Raji (cell line): ENCODE results near the gene TBC1D5.
A peak's percentile ranks its signal among the peaks of the same experiment; 100 is the strongest.

Source experiments
- POLR2A ChIP-seq: IDR thresholded peaks from 2 replicates; pipeline ENCODE4 v1.6.1; 2011; ENCODE audit warnings: low read depth, low read length, control low read depth; ENCODE audit not compliant: insufficient read depth

The TBC1D5 gene, protein sequence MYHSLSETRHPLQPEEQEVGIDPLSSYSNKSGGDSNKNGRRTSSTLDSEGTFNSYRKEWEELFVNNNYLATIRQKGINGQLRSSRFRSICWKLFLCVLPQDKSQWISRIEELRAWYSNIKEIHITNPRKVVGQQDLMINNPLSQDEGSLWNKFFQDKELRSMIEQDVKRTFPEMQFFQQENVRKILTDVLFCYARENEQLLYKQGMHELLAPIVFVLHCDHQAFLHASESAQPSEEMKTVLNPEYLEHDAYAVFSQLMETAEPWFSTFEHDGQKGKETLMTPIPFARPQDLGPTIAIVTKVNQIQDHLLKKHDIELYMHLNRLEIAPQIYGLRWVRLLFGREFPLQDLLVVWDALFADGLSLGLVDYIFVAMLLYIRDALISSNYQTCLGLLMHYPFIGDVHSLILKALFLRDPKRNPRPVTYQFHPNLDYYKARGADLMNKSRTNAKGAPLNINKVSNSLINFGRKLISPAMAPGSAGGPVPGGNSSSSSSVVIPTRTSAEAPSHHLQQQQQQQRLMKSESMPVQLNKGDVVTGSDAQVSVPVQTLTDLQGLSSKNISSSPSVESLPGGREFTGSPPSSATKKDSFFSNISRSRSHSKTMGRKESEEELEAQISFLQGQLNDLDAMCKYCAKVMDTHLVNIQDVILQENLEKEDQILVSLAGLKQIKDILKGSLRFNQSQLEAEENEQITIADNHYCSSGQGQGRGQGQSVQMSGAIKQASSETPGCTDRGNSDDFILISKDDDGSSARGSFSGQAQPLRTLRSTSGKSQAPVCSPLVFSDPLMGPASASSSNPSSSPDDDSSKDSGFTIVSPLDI

DNA sequence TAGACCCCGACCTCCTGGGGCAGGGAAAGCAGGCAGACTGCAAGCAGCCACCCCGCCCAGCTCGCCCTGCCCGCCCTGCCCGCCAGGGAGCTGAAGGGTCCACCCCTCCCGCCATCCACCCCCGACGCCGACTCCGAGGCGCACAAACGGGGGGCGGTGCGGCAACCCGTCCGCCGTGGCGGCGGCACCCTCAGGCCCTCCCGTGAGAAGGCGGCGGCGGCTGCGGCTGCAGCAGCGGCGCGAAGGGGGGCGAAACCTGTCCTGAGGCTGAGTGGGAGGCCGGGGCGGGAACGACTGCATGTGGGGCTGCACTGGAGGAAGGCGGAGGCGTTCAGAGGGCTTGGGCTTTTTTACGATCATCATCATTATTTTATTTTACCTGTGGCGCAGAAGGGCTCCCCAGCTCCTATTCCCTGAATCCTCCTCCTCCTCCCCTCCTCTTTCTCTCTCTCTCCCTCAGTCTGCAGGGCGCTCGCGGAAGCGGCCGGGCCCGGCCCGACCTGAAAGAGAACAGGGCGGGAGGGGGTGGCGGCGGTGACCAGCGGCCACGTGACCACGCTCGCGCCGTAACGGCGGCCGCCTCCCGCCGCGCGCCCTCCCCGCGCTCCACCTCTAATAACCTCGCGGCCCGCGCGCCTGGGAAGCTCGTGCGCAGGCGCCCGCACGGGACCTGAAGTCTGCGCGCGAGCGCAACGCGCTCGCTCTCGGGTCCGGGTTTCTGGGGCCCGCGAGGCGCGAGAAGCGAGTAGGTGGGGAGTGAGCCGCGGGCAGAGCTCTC lies at the start of gene TBC1D5:
Gene TBC1D5 (minus strand): TSS at position 530 of the 778 bp plus-strand sequence. CDS start 234,061 bp downstream, outside the sequence.
- TF ChIP-seq POLR2A: peak; percentile 63

DNA sequence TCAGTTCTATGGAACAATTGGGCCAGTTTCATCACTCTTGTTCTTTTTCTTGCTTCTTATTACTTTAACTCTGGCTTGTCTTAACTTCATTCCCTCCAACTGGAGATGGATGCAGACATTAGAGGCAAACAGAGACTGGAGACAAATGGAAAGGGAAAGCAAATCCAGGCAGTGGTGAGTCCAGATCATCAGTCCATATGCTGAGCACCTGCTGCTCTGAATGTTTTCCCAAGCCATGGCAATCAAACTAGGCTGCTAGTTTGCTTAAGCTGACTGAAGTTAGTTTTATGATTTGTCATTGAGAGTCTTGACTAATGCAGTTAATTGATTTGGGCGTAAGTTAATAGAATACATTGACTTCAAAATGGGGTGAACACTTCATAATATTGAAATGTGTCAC lies 41.0 kb upstream of the TBC1D5 start:
- no peak for TF ChIP-seq POLR2A

DNA sequence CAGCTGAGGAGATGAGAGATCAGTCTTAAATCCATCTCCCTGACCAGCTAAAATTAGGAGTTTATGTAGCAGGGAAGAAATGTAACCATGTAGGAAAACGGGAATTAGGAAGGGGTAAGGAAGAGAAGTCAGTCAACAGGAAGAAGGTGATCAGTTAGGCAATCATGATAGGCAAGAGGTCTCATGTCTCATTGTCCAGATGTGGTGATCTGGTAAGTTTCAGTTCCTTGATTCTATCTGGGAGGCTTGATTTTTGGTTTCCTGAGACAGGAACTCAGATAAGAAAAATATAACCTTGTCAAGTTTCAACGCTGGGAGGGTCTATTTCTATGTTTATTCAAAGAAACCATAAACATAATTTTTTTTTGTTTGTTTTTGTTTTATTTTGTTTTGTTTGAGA lies 40.3 kb upstream of the TBC1D5 start:
- no peak for TF ChIP-seq POLR2A

DNA sequence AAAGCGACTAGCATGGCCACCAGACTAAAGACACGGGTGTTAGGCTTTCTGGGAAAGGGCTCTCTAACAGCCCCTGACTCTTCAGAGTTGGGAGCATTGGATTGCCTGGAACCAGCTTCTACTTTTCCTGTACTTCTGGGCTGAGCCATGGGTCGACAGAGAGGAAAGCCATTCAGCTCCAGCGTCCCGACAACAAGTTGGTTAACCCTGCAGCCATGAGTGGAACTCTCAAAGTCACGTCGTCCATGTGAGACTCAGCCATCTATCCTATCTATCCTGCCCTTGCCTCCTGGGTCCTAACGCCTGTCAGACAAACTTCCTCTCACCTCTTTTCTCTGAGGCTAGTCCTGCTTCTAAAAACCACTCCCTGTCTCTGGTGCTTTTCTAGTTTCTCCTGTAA lies 32.6 kb upstream of the TBC1D5 start:
- TF ChIP-seq POLR2A: no peak

DNA sequence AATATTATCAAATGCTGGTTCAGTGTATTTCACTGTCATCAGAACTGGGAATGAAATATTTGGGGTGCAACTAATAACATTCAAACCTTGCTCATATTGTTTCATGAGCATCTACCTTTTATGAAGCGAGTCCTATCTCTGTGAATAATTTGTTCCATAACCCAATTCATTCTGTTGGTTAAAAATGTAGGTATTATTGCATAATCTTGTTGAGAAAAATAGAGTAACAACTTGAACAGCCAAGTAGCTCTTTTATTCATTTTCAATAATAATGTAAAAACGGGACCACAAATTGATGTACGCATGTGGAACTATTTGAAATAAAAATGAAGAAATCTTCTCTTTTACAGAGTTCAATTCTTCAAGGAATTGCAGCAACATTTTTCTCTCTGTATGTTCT lies 30.1 kb upstream of the TBC1D5 start:
- TF ChIP-seq POLR2A: no peak

DNA sequence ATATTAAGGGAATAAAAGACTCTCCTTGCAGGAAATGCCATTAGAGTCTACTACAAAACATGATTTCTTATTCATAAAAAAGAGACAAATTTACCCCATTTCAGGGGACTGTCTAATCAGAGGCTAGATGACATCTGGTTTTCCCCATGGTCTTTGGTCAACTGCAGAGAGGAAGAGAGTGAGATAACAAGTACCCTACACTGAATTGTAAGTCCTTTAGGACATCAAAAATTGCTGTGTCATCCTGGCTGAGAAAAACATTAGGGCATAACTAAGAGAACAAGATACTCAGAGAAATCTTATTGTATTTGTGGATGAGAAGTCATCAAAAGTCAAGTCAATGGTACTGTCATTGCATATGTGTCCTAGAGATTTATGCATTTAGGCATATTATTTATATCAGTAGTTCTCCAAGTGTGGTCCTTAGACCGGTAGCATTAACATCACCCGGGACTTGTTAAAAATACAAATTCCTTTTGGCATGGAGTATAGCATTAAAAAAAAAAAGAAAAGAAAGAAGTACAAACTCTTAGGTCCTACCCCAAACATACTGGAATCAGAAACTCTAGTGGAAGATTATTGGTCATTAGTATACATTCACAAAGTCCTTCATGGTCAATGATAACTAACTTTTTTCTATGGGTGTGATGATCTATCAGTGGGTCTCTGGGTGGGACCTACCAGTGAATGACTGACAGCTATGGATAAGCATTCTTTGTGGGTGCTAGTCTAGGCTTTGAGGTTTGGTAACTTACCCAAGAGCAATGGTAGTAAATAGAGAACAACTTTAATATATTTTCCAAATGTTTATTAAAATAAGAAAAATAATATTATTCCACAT lies 29.0 kb upstream of the TBC1D5 start:
- TF ChIP-seq POLR2A: no peak

DNA sequence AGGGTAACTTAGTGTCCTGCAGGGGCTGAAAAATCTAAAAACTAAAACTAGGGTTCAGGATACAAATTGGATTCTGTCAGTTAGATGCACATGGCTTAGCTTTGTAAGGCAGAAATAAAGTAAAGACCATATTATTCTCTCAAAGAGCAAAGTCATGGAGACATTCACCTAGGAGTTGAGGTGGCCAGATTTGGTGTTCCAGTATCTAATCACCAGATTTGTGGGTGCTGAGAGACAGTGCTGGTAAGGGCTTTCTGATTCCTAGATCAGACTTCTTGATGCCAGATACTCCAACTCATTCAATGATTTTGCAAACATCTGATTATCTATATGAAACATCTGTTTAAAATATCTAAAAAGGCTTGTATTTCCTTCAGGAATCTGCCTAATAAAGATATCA lies 28.3 kb upstream of the TBC1D5 start:
- no peak for TF ChIP-seq POLR2A

DNA sequence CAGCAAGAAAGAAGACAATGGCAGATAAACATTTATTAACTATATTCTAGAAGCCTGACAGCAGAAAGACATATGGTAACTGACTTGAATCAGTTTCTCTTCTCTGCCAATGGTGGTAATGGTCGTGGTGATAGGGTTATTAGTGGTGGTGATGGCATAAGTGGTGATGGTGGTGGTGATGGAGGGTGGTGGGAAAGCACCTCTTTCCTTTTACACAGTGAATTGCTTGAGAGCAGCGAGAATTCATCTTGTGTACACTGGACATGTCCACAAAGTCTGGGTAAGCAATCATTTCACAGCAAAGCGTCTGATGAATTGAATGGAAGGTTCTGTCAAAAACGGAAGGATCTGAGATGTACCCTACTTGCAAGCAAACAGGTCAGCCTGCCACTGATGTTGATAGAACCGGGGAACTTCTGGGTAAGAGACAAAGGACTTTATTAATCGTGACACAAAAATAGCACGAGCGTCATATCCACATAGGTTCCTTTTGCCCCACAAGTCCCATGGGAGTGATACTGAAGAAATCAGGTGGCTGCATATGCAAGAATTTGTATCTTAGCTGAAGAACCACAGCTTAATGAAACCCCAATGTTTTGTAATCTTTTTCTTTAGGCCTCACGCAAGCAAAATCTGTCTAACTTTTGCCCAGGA lies 23.5 kb upstream of the TBC1D5 start:
- no peak for TF ChIP-seq POLR2A

DNA sequence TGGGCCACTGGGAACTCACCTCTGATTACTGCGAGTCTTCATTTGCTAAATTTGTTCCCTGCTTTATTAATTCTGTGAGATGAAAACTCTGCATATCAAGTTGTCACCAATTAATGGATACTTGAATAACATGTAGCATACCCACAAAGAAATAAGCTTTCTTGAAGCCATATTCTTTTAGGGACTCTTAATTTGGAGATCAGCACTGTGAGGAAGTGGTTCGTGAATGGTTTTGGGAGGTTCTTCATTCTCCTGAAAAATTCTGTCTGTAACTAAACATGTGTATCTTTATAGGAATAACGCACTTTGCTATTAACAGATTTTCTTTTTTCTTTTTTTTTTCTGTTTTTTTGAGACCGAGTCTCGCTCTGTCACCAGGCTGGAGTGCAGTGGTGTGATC lies 19.1 kb upstream of the TBC1D5 start:
- TF ChIP-seq POLR2A: no peak

DNA sequence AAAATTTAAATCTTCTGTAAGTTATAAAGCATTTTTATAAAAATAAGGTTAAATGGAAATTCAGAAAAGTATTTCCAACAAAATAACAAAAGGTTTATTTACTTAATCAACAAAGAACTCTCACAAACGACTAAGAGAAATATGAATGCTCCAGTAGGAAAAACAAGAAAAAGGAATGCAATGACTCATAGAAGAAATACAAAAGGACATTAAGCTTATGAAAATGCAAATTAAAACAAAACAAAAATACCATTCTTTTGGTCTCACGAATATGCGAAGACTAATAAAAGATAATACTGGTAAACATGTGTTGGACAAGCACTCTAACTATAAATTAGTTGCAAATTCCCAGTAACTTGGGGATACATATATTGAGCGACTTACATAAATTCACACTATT lies 17.5 kb upstream of the TBC1D5 start:
- no peak for TF ChIP-seq POLR2A

DNA sequence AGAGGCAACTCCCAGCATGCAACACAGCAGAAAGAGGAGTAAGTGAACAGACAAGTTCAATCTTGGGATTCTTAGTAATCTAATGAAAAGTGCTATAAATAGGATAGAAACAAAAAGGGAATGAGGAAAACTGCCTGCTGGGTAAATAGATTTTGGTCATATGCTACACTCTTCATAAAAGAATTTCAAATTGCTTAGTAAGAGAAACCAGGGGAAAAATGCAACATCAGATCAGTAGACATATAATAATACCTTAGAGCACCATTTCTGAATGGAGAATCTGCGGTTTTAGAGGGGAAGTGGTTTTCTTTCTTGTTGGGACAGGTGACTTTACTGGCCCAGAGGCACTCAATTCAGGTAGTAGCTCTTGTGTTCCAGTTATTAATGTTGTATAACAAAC lies 13.4 kb upstream of the TBC1D5 start:
- TF ChIP-seq POLR2A: no peak

DNA sequence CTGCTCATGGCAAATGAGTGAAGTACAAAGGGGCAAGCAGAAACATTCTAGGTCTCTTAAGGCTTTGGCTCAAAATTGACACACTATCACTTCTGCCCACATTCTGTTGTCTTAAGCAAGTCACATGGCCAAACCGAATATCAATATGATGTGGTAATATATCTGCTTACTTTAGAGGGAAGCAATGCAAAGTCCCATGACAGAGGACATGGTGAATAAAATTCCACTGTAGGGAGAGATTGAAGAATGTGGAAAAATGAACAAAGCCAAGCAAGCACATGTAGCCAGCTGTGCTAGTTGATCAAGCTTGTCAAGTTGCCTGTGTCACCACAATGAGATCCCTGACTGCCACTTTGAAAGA lies 11.2 kb upstream of the TBC1D5 start:
- TF ChIP-seq POLR2A: no peak

DNA sequence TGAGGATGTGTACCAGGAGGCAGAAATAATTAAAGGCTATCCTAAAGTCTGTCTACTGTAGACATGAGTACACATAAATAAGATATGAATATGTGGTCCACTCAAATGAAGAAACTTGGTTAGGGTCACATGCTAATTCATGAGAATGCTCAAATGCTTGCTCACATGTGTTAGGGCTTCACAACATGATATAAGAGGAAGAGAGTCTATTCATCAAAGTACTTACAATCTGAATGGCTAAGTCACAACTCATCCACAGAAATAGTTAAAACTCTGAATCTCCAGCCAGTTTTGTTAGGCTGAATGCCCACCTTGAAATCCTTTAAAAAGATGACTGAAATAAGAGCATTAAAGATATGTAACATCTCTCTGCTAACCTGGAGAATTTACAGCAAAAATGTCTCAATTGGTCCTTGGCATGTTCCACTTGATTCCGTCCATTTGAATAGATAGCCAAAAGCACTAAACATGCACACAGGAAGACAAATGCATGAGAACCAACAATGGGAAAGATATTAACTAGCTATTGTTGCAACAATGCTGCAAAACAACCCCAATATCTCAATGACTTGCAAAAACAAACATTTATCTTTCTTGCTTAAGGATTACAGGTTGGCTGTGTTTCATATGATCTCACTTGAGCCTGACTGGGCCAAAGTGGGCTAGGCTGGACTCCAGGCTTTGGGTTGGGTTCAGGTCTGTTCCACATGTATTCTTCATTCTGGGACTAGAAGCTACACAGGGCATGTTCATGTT lies 10.6 kb upstream of the TBC1D5 start:
- no peak for TF ChIP-seq POLR2A
